ENCODE measurements around the gene FXYD6.

Gene FXYD6

GRCh38 chr11:117910525-117910924, 34.1 kb upstream of the FXYD6 start:
- DNase-seq (ENCODE audit: low read depth) = no peak

GRCh38 chr11:117909611-117910382, 33.3 kb upstream of the FXYD6 start:
- DNase-seq (ENCODE audit: low read depth) = no peak

GRCh38 chr11:117908959-117909610, 32.6 kb upstream of the FXYD6 start:
- no peak for DNase-seq (ENCODE audit: low read depth)

GRCh38 chr11:117908109-117908895, 31.8 kb upstream of the FXYD6 start:
- no peak for DNase-seq (ENCODE audit: low read depth)

GRCh38 chr11:117907276-117908108, 31.0 kb upstream of the FXYD6 start:
- DNase-seq (ENCODE audit: low read depth) = peak; percentile 36

GRCh38 chr11:117906710-117907109, 30.3 kb upstream of the FXYD6 start:
- no peak for DNase-seq (ENCODE audit: low read depth)

- DNase-seq (ENCODE audit: low read depth) = no peak
Measured at GRCh38 chr11:117906126-117906525, 29.7 kb upstream of the FXYD6 start.

- DNase-seq (ENCODE audit: low read depth) = no peak
Measured at GRCh38 chr11:117905524-117905923, 29.1 kb upstream of the FXYD6 start.

GRCh38 chr11:117903505-117904382, 27.3 kb upstream of the FXYD6 start:
- no peak for DNase-seq (ENCODE audit: low read depth)

- DNase-seq (ENCODE audit: low read depth) = no peak
Measured at GRCh38 chr11:117902001-117902845, 25.8 kb upstream of the FXYD6 start.

- no peak for DNase-seq (ENCODE audit: low read depth)
Measured at GRCh38 chr11:117901601-117902000, 25.1 kb upstream of the FXYD6 start.

GRCh38 chr11:117900720-117901440, 24.4 kb upstream of the FXYD6 start:
- DNase-seq (ENCODE audit: low read depth) = no peak

GRCh38 chr11:117900121-117900648, 23.7 kb upstream of the FXYD6 start:
- no peak for DNase-seq (ENCODE audit: low read depth)

GRCh38 chr11:117898059-117898458, 21.6 kb upstream of the FXYD6 start:
- DNase-seq (ENCODE audit: low read depth) = no peak

- no peak for DNase-seq (ENCODE audit: low read depth)
Measured at GRCh38 chr11:117892651-117893050, 16.2 kb upstream of the FXYD6 start.

- DNase-seq (ENCODE audit: low read depth) = no peak
Measured at GRCh38 chr11:117891362-117891761, 14.9 kb upstream of the FXYD6 start.

GRCh38 chr11:117888139-117888566, 11.7 kb upstream of the FXYD6 start:
- no peak for DNase-seq (ENCODE audit: low read depth)

- DNase-seq (ENCODE audit: low read depth) = no peak
Measured at GRCh38 chr11:117887431-117888138, 11.1 kb upstream of the FXYD6 start.

All from activated gamma-delta T cell treated with anti-CD3 and anti-CD28 coated beads, Interleukin-2, amount 50 U/mL, for 16 hours (primary cell).